ENCODE data around the gene VAC14. TPM values are rescaled to one million over a fixed set of nuclear protein-coding genes. Genes with fewer than 3 reads are reported as not detected.

The VAC14 gene
- polyA plus RNA-seq, 2 of the 4 experiments (the other 2 are of a cell fraction): 25.3 to 27.0 TPM

- no peak for ATAC-seq
- CTCF ChIA-PET: interaction anchor here (0.8 to 2.5 kb wide), 6 partner anchors 7 to 109 kb away, joined by 3 to 12 read pairs (median 5); no protein-coding TSS in a partner anchor
- WGBS (ENCODE audit: missing lambda C conversion rate): 84% methylated on average over 17 of the region's 17 CpGs
Measured at GRCh38 chr16:70661534-70661917, 139.4 kb downstream of the VAC14 start.

GRCh38 chr16:70660672-70661350 is 140.1 kb downstream of the VAC14 start:
- WGBS (ENCODE audit: missing lambda C conversion rate): 63% methylated on average over 5 of the region's 7 CpGs
- Histone ChIP-seq H3K27ac (no peak overlapping the region), H3K9me3 (no peaks in the 10 kb centered on the region), H3K4me3 (no peak overlapping the region), H3K4me2 (no peak overlapping the region), H3K4me1 (no peaks in the 10 kb centered on the region)
- ATAC-seq (peak; percentile 27 to 53; a peak in 3 of 6 replicates), FAIRE-seq (no peak), DNase-seq (ENCODE audit: low read depth in 1 of 2, low spot score in 1 of 2) (no peak)
- ChIA-PET POLR2A (no interaction called here), CTCF (interaction anchor here (2.1 kb wide), 1 partner anchor 110 kb away, joined by 14 read pairs; no protein-coding TSS in a partner anchor)
- TF ChIP-seq NR3C1 (IDR thresholded peaks at IDR 0.05) (no peak), POLR2A (IDR thresholded peaks at IDR 0.05; ENCODE audit: low read length) (no peak), HDAC2 (IDR thresholded peaks at IDR 0.05) (no peak), RFX5 (IDR thresholded peaks at IDR 0.05) (no peak), RARB (CRISPR knock-in tag; IDR thresholded peaks at IDR 0.05) (no peak), TP53 (CRISPR knock-in tag; IDR thresholded peaks at IDR 0.05) (no peak), MYC (IDR thresholded peaks at IDR 0.05; ENCODE audit: borderline replicate concordance, low read length) (no peak), HOXA7 (CRISPR knock-in tag; IDR thresholded peaks at IDR 0.05) (no peak), HOXB5 (CRISPR knock-in tag; IDR thresholded peaks at IDR 0.05) (no peak), POLR2AphosphoS2 (conservative IDR thresholded peaks at IDR 0.05; ENCODE audit: low read length) (no peak)
- TF ChIP-seq, protein P1, sequence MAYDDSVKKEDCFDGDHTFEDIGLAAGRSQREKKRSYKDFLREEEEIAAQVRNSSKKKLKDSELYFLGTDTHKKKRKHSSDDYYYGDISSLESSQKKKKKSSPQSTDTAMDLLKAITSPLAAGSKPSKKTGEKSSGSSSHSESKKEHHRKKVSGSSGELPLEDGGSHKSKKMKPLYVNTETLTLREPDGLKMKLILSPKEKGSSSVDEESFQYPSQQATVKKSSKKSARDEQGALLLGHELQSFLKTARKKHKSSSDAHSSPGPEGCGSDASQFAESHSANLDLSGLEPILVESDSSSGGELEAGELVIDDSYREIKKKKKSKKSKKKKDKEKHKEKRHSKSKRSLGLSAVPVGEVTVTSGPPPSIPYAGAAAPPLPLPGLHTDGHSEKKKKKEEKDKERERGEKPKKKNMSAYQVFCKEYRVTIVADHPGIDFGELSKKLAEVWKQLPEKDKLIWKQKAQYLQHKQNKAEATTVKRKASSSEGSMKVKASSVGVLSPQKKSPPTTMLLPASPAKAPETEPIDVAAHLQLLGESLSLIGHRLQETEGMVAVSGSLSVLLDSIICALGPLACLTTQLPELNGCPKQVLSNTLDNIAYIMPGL (CRISPR knock-in tag; IDR thresholded peaks at IDR 0.05; ENCODE audit: borderline replicate concordance): no peak
- TF ChIP-seq, protein P2, sequence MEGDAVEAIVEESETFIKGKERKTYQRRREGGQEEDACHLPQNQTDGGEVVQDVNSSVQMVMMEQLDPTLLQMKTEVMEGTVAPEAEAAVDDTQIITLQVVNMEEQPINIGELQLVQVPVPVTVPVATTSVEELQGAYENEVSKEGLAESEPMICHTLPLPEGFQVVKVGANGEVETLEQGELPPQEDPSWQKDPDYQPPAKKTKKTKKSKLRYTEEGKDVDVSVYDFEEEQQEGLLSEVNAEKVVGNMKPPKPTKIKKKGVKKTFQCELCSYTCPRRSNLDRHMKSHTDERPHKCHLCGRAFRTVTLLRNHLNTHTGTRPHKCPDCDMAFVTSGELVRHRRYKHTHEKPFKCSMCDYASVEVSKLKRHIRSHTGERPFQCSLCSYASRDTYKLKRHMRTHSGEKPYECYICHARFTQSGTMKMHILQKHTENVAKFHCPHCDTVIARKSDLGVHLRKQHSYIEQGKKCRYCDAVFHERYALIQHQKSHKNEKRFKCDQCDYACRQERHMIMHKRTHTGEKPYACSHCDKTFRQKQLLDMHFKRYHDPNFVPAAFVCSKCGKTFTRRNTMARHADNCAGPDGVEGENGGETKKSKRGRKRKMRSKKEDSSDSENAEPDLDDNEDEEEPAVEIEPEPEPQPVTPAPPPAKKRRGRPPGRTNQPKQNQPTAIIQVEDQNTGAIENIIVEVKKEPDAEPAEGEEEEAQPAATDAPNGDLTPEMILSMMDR (IDR thresholded peaks at IDR 0.05): no peak
- TF ChIP-seq, protein P3, sequence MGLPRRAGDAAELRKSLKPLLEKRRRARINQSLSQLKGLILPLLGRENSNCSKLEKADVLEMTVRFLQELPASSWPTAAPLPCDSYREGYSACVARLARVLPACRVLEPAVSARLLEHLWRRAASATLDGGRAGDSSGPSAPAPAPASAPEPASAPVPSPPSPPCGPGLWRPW (IDR thresholded peaks at IDR 0.05): no peak

More at GRCh38 chr16:70661534-70661917, 139.4 kb downstream of the VAC14 start:
- Histone ChIP-seq H3K4me2 (no peak overlapping the region), H3K4me3 (no peak overlapping the region), H3K9me3 (no peaks in the 10 kb centered on the region), H3K27ac (no peak overlapping the region), H3K4me1 (no peaks in the 10 kb centered on the region)
- POLR2A ChIA-PET: no interaction called here
- DNase-seq (ENCODE audit: low read depth in 1 of 2, low spot score in 1 of 2): no peak
- TF ChIP-seq, protein P4, sequence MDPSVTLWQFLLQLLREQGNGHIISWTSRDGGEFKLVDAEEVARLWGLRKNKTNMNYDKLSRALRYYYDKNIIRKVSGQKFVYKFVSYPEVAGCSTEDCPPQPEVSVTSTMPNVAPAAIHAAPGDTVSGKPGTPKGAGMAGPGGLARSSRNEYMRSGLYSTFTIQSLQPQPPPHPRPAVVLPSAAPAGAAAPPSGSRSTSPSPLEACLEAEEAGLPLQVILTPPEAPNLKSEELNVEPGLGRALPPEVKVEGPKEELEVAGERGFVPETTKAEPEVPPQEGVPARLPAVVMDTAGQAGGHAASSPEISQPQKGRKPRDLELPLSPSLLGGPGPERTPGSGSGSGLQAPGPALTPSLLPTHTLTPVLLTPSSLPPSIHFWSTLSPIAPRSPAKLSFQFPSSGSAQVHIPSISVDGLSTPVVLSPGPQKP (IDR thresholded peaks at IDR 0.05; ENCODE audit: low read depth, low read length): no peak
- TF ChIP-seq MAFK (IDR thresholded peaks at IDR 0.05; ENCODE audit: partially characterized antibody) (no peak), FOXS1 (CRISPR knock-in tag; IDR thresholded peaks at IDR 0.05) (no peak), MAX (IDR thresholded peaks at IDR 0.05) (no peak), ZNF302 (CRISPR knock-in tag; IDR thresholded peaks at IDR 0.05) (no peak), ATOH8 (CRISPR knock-in tag; IDR thresholded peaks at IDR 0.05; ENCODE audit: low read depth) (no peak), RNF2 (IDR thresholded peaks at IDR 0.05; ENCODE audit: borderline replicate concordance, low read depth) (no peak), EP300 (IDR thresholded peaks at IDR 0.05) (no peak), MAZ (IDR thresholded peaks at IDR 0.05; ENCODE audit: borderline replicate concordance, low read depth, low read length) (no peak), POLR2AphosphoS2 (conservative IDR thresholded peaks at IDR 0.05; ENCODE audit: low read length) (no peak)
- TF ChIP-seq, protein P1 (CRISPR knock-in tag; IDR thresholded peaks at IDR 0.05; ENCODE audit: borderline replicate concordance): no peak
- TF ChIP-seq, protein P3 (IDR thresholded peaks at IDR 0.05): no peak
- TF ChIP-seq, protein P2 (IDR thresholded peaks at IDR 0.05): no peak
- FAIRE-seq: no peak

All from A549 (cell line).